DMS114 treated with DMSO at 0.1 percent for 48 hours (cell line): ENCODE measurements around the gene NID1.
"Not testable (repeated sequence)": the region's sequence is repeated elsewhere in the genome, so short reads cannot be mapped to it uniquely, and the experiment has no call there.

ENCODE experiments used
- DNase-seq: peaks from one replicate; lab custom pipeline; 2025; ENCODE audit not compliant: unreplicated experiment; lab: John Stamatoyannopoulos, UW

Gene NID1

DNA sequence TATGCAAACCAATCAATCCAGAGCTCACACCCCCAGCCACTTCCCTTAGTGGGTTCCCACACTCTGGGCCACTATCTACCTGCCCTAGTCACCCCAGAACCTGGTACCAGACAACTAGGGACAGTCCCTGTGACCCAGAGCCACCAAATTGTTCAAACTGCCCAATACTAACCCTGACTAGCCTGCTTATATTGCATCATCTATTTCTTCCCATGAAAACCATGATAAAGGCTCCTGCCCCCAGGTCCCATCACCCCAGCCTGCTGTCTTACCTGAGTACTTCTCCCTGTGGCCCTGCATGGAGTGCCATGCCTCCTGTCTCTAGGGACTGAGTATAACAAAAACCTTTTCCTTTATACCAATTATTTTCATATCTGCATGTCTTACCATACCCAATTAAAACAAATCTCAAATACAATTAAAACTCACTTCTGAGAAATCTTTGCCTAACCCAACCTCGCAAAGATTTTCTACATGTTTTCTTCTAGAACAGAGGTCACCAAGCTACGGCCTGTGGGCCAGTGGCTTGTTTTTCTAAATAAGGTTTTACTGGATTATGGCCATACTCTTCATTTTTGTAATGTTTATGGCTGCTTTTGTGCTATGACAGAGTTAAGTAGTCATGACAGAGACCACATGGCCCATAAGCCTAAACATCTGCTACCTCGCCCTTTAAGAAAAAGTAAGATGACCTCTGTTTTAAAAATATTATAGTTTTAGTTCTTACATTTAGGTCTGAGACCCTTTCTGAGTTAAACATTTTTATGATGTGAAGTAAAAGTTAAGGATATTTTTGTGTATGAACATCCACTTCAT lies 31.0 kb upstream of the NID1 start:
- DNase-seq: no peak

DNA sequence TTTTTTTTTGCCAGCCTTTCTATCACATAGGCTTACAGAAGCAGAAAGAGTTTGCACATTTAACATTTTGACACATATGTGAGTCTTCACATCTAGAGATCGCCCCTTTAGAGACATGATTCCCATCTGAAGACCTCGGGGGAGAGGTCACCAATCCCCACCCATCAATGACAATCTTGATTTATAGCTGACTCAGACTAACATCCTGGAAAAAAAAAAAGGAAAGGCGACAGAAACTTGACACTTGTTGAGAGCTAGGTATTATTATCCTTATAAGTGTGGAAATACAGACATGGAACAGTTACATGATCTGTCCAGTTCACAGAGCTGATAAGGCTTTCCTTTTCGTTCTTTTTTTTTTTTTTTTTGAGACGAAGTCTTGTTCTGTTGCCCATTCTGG lies 28.0 kb upstream of the NID1 start:
- no peak for DNase-seq

DNA sequence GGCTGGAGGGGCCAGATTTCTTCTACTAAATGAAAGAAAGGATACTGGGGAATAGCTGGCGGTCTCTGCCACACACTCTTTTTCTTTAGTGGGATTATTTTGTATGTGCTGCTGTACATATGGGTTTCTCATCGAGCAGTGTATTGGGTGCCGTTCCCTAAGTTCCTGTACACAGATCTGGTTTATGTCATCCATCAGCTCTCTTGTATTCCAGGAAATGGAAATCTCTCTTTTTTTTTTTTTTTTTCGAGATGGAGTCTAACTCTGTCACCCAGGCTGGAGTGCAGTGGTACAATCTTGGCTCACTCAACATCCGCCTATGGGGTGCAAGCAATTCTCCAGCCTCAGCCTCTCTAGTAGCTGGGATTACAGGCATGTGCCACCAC lies 27.0 kb upstream of the NID1 start:
- DNase-seq: no peak

DNA sequence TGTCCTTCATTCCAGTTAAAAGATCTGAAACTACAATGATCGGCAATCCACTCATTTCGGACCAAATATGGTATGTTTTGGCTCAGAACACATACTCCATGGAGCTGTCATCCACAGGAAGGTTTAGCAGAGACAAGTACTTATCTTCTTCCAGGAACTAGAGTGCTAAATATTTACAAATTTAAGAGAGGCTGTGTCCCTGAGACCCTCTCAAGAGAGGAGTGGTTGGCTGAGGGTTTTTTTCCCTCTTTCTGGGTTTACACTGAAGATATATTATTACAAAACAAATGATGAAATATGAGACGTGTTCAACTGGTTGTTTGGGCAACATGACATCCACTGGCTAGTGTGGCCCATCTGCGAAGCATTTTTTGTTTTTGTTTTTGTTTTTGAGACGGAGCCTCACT lies 25.9 kb upstream of the NID1 start:
- no peak for DNase-seq

DNA sequence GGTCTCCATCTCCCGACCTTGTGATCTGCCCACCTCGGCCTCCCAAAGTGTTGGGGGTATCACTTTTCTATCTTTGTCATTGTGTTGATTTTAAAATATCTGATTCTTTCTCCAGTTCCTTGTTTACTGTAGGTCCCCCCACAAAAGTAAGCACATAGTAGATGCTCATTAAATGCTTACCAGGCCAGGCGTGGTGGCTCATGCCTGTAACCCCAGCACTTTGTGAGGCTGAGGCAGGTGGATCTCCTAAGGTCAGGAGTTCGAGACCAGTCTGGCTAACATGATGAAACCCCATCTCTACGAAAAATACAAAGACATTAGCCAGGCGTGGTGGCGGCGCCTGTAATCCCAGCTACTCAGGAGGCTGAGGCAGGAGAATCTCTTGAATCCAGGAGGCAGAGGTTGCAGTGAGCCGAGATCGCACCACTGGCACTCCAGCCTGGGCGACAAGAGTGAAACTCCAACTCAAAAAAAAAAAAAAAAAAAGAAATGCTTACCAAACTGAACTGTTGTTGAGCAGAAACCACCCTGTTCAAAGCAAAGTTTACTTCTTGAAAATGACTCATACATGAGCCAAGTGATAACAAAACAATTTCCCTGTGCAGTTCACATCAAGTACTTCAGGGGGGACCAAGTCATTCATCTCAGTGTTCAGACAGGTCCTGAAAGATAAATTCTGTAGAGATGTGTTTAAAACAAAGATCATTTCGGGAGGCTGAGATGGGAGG lies 24.3 kb upstream of the NID1 start:
- DNase-seq: no peak

DNA sequence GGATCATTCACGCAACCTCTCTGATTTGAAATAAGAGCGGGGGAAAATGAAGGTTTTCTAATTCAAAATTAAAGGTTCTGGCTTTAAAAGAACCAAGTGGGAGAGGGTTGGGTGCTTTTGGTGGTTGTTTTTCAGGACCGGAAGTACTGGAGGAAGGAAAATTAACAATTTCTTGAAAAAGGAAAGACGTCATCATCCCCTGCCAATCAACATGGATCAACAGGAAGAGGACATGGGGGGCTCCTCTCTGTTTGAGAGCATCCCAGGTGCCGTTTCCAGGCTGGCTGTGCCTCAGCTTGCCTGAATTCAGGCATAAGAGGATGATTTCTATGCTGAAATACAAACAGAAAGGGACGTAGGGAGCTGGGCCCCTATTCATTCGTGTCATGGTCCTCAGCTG lies 21.6 kb upstream of the NID1 start:
- no peak for DNase-seq

DNA sequence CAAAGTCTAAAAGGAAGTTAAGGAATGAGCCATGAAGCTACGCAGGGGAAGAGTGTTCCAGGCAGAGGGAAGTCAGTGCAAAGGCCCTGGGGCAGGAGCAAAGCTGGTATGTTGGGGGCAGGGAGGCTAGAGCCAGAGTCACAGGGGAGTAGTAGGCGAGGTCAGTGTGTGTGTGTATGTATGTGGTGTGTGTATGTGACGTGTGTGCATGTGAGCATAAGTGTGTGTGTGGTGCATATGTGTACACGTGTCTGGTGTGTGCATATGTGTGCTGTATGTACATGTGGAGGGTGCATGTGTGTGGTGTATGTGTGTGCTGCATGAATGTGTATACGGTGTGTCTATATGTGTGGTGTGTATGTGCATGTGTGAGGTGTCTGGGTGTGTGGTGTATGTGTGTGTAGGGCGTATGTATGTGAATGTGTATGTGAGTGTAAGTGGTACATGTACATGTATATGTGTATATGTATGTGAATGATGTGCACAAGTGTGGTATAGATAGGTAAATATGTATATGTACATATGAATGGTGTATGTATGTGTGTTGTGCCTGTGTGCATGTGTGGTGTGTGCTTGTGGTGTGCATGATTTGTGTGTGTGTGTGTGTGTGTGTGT lies 20.8 kb upstream of the NID1 start:
- no peak for DNase-seq

DNA sequence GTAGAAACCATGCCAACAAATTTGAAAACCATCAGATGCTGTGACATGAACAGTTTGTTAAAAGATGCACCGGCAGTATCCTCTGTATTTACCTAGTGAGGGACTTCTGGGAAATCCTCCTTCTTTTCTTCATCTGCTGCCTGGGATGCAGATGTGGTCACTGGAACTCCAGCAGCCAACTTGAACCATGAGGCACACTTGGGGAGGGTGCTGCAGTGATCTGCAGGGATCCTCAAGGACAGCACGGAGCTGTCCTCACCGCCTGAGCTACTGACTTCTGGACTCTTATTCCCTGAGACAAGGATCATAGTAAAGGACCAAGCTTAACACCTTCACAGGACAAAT lies 19.5 kb upstream of the NID1 start:
- no peak for DNase-seq

GRCh38 chr1:236083650-236084385 lies 18.9 kb upstream of the NID1 start:
- DNase-seq: no peak

DNA sequence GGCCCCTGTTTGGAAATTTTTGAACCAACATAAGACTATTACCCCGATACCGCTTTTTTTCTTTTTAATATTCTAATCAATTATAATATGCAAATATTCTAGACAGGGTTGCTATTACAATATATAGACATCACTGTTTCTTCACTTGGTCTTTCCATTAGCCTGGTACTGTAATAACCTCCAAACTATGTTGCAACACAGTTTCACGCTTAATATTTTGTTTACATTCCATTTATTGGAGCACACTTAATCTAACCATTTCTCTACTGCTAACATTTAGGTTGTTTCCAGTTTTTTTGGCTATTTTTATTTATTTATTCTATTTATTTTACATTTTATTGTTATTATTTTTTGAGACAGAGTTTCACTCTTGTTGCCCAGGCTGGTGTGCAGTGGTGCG lies 17.6 kb upstream of the NID1 start:
- DNase-seq: no peak

DNA sequence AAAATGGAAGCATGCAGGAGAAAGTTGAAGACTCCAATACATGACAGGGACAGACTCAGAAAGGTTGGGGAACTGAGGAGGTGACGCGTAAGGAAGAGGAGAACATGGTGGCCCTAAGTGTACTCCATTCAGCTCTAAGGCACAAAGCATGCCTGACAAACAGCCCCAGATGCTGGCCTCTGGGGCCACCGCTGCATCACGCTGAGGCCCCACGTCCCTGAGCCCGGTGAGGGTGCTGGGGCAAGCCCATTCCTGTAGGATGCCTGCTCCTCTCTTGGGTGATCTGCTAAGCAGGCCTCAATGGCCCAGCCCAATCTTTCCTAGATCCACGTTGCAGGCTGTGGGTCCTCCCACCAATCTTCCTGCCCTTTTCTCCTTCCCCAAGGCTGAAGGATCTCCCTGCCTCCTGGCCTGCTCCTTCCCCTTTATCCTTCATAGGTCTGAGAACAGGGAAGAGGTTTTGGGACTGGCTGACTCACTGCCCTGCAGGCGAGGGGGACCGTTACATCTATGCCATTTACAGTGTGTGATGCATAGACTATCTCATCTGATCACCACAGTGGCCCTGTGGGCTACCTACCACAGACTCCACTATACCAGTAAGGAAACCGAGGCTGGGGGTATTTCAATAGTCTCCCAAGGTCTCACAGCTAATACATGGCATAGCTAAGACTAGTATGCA lies 16.8 kb upstream of the NID1 start:
- DNase-seq: no peak

DNA sequence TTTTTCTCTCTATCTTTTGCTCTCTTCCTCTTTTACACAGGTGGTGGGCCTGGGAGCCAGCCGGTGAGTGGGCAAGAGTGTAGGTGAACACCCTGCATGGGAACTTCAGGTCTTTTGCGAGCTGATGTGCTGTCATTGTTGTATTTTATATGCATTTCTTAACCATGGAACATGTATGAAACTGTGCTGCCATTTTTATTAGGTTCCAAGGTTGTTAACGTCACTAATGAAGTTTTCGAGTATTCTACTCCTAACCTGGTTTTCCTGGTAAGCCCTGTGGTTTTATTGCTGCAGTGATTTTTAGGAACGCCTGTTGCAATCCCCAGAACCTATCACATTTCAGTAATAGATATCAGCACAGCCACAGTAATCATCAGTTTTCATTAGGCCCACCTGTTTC lies 14.8 kb upstream of the NID1 start:
- DNase-seq: no peak

- DNase-seq: no peak
Observed at GRCh38 chr1:236078993-236079392, 14.1 kb upstream of the NID1 start.

DNA sequence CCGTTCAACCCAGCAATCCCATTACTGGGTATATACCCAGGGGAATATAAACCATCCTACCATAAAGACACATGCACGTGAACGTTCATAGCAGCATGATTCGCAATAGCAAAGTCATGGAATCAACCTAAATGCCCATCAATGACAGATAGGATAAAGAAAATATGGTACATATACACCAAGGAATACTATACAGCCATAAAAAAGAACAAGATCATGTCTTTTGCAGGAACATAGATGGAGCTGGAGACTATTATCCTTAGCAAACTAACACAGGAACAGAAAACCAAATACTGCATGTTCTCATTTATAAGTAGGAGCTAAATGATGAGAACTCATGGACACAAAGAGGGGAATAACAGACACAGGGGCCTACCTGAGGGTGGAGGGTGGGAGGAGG lies 13.2 kb upstream of the NID1 start:
- not testable (repeated sequence) for DNase-seq

DNA sequence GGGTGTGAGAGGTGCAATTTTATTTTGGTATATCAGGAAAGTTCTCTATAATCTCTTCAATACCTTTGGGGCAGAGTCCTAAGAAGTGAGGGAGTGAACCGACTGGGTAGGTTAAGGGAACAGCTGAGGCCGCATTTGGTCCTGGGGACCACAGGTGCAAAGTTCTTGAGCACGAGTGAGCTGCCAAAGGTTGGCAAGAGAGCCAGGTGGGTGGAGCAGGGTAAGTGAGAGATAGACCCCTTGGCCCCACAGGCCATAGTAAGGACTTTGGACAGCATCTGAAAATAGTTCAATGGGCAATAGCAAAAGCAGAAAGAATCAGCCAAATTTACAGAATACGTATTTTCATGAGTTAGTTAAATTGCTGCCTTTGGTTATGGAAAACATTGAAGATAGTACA lies 11.0 kb upstream of the NID1 start:
- no peak for DNase-seq

DNA sequence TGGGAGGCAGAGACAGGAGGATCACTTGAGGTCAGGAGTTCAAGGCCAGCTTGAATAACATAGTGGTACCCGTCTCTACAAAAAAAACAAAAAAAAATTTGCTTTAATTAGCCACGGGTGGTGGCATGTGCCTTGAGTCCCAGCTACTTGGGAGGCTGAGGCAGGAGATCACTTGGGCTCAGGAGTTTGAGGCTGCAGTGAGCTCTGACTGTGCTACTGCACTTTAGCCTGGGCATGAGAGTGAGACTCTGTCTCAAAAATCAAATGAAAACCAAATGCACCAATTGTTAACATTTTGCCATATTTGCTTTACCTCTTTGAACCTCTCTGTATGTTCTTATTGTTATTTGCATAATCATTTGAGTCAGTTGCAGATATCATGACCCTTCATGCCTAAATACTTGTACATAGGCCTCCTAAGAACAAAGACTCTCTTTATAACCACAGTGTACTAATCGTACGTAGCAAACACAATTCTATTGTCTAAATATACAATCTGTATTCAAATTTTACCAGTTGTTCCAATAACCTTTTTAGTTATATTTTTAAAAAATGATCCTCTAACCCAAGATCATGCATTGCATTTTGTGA lies 8.5 kb upstream of the NID1 start:
- no peak for DNase-seq

DNA sequence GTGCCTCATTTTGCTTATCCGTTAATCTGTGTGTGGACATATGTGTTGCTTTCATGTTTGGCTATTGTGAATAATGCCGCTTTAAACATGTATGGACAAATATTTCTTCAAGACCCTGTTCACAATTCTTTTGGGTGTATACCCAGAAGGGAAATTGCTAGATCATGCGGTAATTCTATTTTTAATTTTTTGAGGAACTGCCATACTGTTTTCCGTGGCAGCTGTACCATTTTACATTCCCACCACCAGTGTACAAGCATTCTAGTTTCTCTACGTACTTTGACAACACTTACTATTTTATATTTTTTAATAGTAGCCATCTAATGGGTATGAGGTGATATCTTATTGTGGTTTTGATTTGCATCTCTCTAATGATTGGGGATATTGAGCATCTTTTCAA lies 7.1 kb upstream of the NID1 start:
- no peak for DNase-seq

DNA sequence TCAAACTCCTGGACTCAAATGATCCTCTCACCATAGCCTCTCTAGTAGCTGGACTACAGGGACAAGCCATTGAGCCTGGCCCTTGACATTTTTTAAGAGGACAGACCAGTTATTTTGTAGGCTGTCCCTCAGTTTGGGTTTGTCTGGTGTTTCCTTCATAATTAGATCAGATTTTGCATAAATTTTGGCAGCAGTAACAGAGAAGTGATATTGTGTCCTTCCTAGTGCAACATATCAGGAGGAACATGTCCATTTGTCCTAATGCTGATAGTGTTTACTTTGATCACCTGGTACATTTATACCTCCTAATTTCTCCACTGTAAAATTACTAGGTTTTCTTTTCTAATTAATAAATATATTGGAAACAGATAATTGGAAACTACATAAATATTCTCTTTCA lies 5.9 kb upstream of the NID1 start:
- DNase-seq: no peak

GRCh38 chr1:236069796-236070195 lies 4.9 kb upstream of the NID1 start:
- no peak for DNase-seq

DNA sequence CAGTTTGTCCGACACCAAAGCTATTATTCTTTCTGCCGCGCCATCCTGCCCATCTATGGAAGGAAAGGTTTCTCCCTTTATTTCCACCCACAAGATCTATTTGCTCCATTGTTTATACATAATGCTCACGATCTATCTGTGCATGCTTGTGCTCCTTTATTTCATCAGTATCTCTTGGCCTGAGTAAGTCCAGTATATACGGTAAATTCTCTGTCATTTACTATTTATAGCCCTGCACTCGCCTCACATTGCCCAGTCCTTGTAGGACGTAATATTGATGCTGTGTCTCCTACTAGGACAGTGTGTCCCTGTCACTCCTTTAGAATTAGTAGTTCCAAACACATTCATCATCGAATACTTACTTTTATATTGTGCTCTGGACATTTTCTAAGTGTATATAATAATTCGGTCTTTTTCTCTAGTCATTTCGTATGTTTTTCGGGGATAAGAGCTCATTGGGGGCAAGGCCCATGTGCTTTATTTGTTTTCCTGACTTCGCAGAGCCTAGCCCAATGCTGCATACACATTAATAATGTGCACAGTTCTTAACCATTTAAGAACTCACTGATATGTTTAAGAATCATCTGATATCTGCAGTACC lies 3.1 kb upstream of the NID1 start:
- no peak for DNase-seq
